NT2/D1 (cell line): ENCODE results near the gene DIAPH1.

Experiments used
- YY1 ChIP-seq: IDR thresholded peaks from 2 replicates; pipeline ENCODE4 v1.6.1; 2011; ENCODE audit not compliant: insufficient read length, insufficient read depth
- ZNF274 ChIP-seq: IDR thresholded peaks from 2 replicates; pipeline ENCODE4 v1.6.1; 2011; ENCODE audit warnings: mild to moderate bottlenecking, low read depth, low read length

DNA sequence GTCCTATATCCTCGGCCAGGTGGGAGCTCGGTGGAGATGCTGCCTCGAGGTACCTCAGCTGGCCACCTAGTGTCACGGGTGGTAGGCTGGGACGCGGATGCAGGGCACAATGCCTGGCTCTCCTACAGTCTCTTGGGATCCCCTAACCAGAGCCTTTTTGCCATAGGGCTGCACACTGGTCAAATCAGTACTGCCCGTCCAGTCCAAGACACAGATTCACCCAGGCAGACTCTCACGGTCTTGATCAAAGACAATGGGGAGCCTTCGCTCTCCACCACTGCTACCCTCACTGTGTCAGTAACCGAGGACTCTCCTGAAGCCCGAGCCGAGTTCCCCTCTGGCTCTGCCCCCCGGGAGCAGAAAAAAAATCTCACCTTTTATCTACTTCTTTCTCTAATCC lies 141.0 kb downstream of the DIAPH1 start:
- TF ChIP-seq ZNF274 (no peak), YY1 (no peak)
